Natural killer cell (primary cell): ENCODE data around the gene SEPTIN10. TPM values are rescaled to one million over a fixed set of nuclear protein-coding genes. Genes with fewer than 3 reads are reported as not detected.

Source experiments
- ATAC-seq, 3 donors: fragments of 150-1000 bp in 2 of 3; fragments of 200-7000 bp in 1 of 3; cut with Tn5 transposase; 1 replicate in 1 of 3; 2 replicates in 2 of 3; pipeline ENCODE4 v1.10.0; 2021; ENCODE audit warnings: mild to moderate bottlenecking in 2 of 3, moderate library complexity in 2 of 3
- DNase-seq, 2 donors: peaks; one replicate each; pipeline versions ENCODE4 v3.0.0 to v3.0.0-alpha.2; 2013 to 2021; ENCODE audit warnings: mixed read lengths in 1 of 2
- H3K27ac ChIP-seq: one replicate; pipeline ENCODE4 v1.5.1; 2013; ENCODE audit warnings: mild to moderate bottlenecking, low read length
- H3K27me3 ChIP-seq: one replicate; pipeline ENCODE4 v1.6.1; 2013; ENCODE audit warnings: low read length; ENCODE audit not compliant: control insufficient read depth, insufficient read depth
- H3K36me3 ChIP-seq: one replicate; pipeline ENCODE4 v1.6.1; 2013; ENCODE audit warnings: low read length; ENCODE audit not compliant: control insufficient read depth, insufficient read depth
- H3K4me1 ChIP-seq: one replicate; pipeline ENCODE4 v1.6.1; 2013; ENCODE audit warnings: low read length; ENCODE audit not compliant: control insufficient read depth, insufficient read depth
- H3K4me3 ChIP-seq: one replicate; pipeline ENCODE4 v1.5.1; 2013; ENCODE audit warnings: low read length
- H3K9me3 ChIP-seq: one replicate; pipeline ENCODE4 v1.6.1; 2013; ENCODE audit warnings: low read length; ENCODE audit not compliant: control insufficient read depth, insufficient read depth
- H3K27ac Mint-ChIP-seq, 2 donors: one replicate each; pipeline ENCODE4 v1.8.0; 2022; ENCODE audit warnings: mild to moderate bottlenecking in 2 of 2, mixed read lengths in 2 of 2, moderate library complexity in 1 of 2
- H3K27me3 Mint-ChIP-seq, 2 donors: one replicate each; pipeline ENCODE4 v1.8.0; 2022; ENCODE audit warnings: low read depth in 2 of 2, mixed read lengths in 2 of 2
- H3K36me3 Mint-ChIP-seq: one replicate; pipeline ENCODE4 v1.8.0; 2022; ENCODE audit warnings: mixed read lengths
- H3K4me1 Mint-ChIP-seq, 2 donors: one replicate each; pipeline ENCODE4 v1.8.0; 2022; ENCODE audit warnings: mixed read lengths in 2 of 2
- H3K4me3 Mint-ChIP-seq: one replicate; pipeline ENCODE4 v1.8.0; 2022; ENCODE audit warnings: mild to moderate bottlenecking, moderate library complexity, mixed read lengths
- H3K9me3 Mint-ChIP-seq, 2 donors: one replicate each; pipeline ENCODE4 v1.8.0; 2022; ENCODE audit warnings: mixed read lengths in 2 of 2
- CTCF ChIP-seq: fragments of 200-600 bp; IDR thresholded peaks from one replicate; pipeline ENCODE4 v1.8.0; 2022; ENCODE audit warnings: antibody characterized with exemption
- WGBS: methylation state at CpG from one replicate; pipeline ENCODE4 v1.1.7; 2013; ENCODE audit warnings: missing lambda C conversion rate; ENCODE audit not compliant: insufficient coverage; 5-methylcytosine and 5-hydroxymethylcytosine counted together
- intact Hi-C: fragments of 100-400 bp; cut with micrococcal nuclease; formaldehyde crosslinking; loops from one replicate; pipeline ENCODE4 v1.14.2; 2022
- total RNA-seq, 4 donors: library from RNA; stranded (reverse); fragments of 120-200 nt in 1 of 4; gene quantifications; one replicate each; pipeline versions ENCODE4 v1.2.3 to v1.2.4, GENCODE V29; 2013 to 2022

SEPTIN10 gene
- total RNA-seq, 3 donors from 2014 or later (not counting 1 experiment from before 2014, with no cell fraction given) = 0.25 to 2.6 (median 0.33) TPM

GRCh38 chr2:109607766-109608165, 6.0 kb downstream of the SEPTIN10 start:
- peaks cover 0 to under 1% of the 10 kb centered on the region in 2 donors for H3K4me1 Mint-ChIP-seq
- no peaks in the 10 kb centered on the region for H3K4me1 ChIP-seq
- H3K4me3 ChIP-seq = no peak overlapping the region
- intact Hi-C loops = no loop called here
- peaks cover 0 to 3% of the 10 kb centered on the region in 2 donors for H3K9me3 Mint-ChIP-seq
- H3K27ac Mint-ChIP-seq = no peak overlapping the region
- no peaks in the 10 kb centered on the region for H3K36me3 Mint-ChIP-seq
- H3K27ac ChIP-seq = no peak overlapping the region
- WGBS = 100% methylated on average over 1 of the region's 2 CpGs
- no peaks in the 10 kb centered on the region for H3K36me3 ChIP-seq
- TF ChIP-seq CTCF = no peak
- peaks cover 27% of the 10 kb centered on the region for H3K27me3 ChIP-seq
- H3K4me3 Mint-ChIP-seq = no peak overlapping the region
- peaks cover 36 to 59% of the 10 kb centered on the region in 2 donors for H3K27me3 Mint-ChIP-seq
- no peak for DNase-seq
- no peaks in the 10 kb centered on the region for H3K9me3 ChIP-seq
- ATAC-seq = no peak

- Histone ChIP-seq H3K27ac (no peak overlapping the region), H3K4me3 (no peak overlapping the region), H3K27me3 (peaks cover 17% of the 10 kb centered on the region), H3K4me1 (no peaks in the 10 kb centered on the region), H3K9me3 (no peaks in the 10 kb centered on the region), H3K36me3 (no peaks in the 10 kb centered on the region)
- ATAC-seq (no peak), DNase-seq (no peak)
- Mint-ChIP-seq H3K27ac (no peak overlapping the region), H3K36me3 (no peaks in the 10 kb centered on the region), H3K9me3 (peaks cover 0 to 2% of the 10 kb centered on the region in 2 donors), H3K4me3 (no peak overlapping the region), H3K4me1 (no peaks in the 10 kb centered on the region), H3K27me3 (peaks cover 42 to 57% of the 10 kb centered on the region in 2 donors)
- TF ChIP-seq CTCF = no peak
- intact Hi-C loops = no loop called here
- WGBS = 79% methylated on average over 5 of the region's 5 CpGs
Observed at GRCh38 chr2:109604597-109604996, 9.2 kb downstream of the SEPTIN10 start.

GRCh38 chr2:109602617-109603188, 11.1 kb downstream of the SEPTIN10 start:
- no peak overlapping the region for H3K27ac Mint-ChIP-seq
- intact Hi-C loops = no loop called here
- H3K36me3 ChIP-seq = no peaks in the 10 kb centered on the region
- no peak for TF ChIP-seq CTCF
- no peaks in the 10 kb centered on the region for H3K4me1 Mint-ChIP-seq
- no peak overlapping the region for H3K27ac ChIP-seq
- no peak overlapping the region for H3K4me3 Mint-ChIP-seq
- H3K27me3 ChIP-seq = peaks cover 6% of the 10 kb centered on the region
- 55% methylated on average over 1 of the region's 3 CpGs for WGBS
- no peaks in the 10 kb centered on the region for H3K9me3 ChIP-seq
- ATAC-seq (no peak), DNase-seq (no peak)
- H3K9me3 Mint-ChIP-seq = no peaks in the 10 kb centered on the region
- H3K4me3 ChIP-seq = no peak overlapping the region
- no peaks in the 10 kb centered on the region for H3K4me1 ChIP-seq
- H3K36me3 Mint-ChIP-seq = no peaks in the 10 kb centered on the region
- H3K27me3 Mint-ChIP-seq = peaks cover 28 to 38% of the 10 kb centered on the region in 2 donors

- TF ChIP-seq CTCF = no peak
- no peak overlapping the region for H3K27ac Mint-ChIP-seq
- Histone ChIP-seq H3K27me3 (no peaks in the 10 kb centered on the region), H3K4me3 (no peak overlapping the region), H3K9me3 (no peaks in the 10 kb centered on the region), H3K36me3 (no peaks in the 10 kb centered on the region), H3K4me1 (no peaks in the 10 kb centered on the region), H3K27ac (no peak overlapping the region)
- H3K27me3 Mint-ChIP-seq = peaks cover 25 to 29% of the 10 kb centered on the region in 2 donors
- WGBS = 96% methylated on average over 4 of the region's 6 CpGs
- DNase-seq = no peak
- intact Hi-C loops = no loop called here
- H3K36me3 Mint-ChIP-seq = no peaks in the 10 kb centered on the region
- H3K4me3 Mint-ChIP-seq = no peak overlapping the region
- H3K4me1 Mint-ChIP-seq = no peaks in the 10 kb centered on the region
- ATAC-seq = no peak
- no peaks in the 10 kb centered on the region for H3K9me3 Mint-ChIP-seq
Observed at GRCh38 chr2:109601783-109602182, 12.0 kb downstream of the SEPTIN10 start.
